Neural progenitor cell (in vitro differentiated cells): ENCODE measurements around the gene LMTK2. TPM values are rescaled to one million over a fixed set of nuclear protein-coding genes. Genes with fewer than 3 reads are reported as not detected.
"Not testable (repeated sequence)": the region's sequence is repeated elsewhere in the genome, so short reads cannot be mapped to it uniquely, and the experiment has no call there.

Experiments used
- DNase-seq: peaks from one replicate; pipeline ENCODE4 v3.0.0-alpha.2; 2016; ENCODE audit warnings: low spot score
- H2AFZ ChIP-seq: fragments of 200-600 bp; sonication (generic); replicated peaks from 2 replicates; pipeline ENCODE4 v1.6.1; 2016; ENCODE audit warnings: antibody characterized with exemption
- H3F3A ChIP-seq: fragments of 200-600 bp; sonication (generic); 2 replicates; pipeline ENCODE4 v1.6.1; 2016; ENCODE audit warnings: antibody characterized with exemption, low read depth
- H3K27ac ChIP-seq: fragments of 200-600 bp; sonication (generic); 2 replicates; pipeline ENCODE4 v1.5.1; 2016; ENCODE audit warnings: mild to moderate bottlenecking
- H3K27me3 ChIP-seq: fragments of 200-600 bp; sonication (generic); 2 replicates; pipeline ENCODE4 v1.6.1; 2016; ENCODE audit warnings: mild to moderate bottlenecking, moderate library complexity
- H3K36me3 ChIP-seq: fragments of 200-600 bp; sonication (generic); 2 replicates; pipeline ENCODE4 v1.5.1; 2016
- H3K4me1 ChIP-seq: fragments of 200-600 bp; sonication (generic); 2 replicates; pipeline ENCODE4 v1.6.1; 2016; ENCODE audit warnings: mixed run types
- H3K4me2 ChIP-seq: fragments of 200-600 bp; sonication (generic); 2 replicates; pipeline ENCODE4 v1.6.1; 2016
- H3K4me3 ChIP-seq: fragments of 200-600 bp; sonication (generic); 2 replicates; pipeline ENCODE4 v1.5.1; 2016
- H3K79me2 ChIP-seq: fragments of 200-600 bp; sonication (generic); 2 replicates; pipeline ENCODE4 v1.6.1; 2016; ENCODE audit warnings: low read depth
- H3K9ac ChIP-seq: fragments of 200-600 bp; sonication (generic); 2 replicates; pipeline ENCODE4 v1.6.1; 2016
- H3K9me3 ChIP-seq: fragments of 200-600 bp; sonication (generic); 2 replicates; pipeline ENCODE4 v1.5.1; 2016; ENCODE audit warnings: low read depth
- H4K20me1 ChIP-seq: fragments of 200-600 bp; sonication (generic); 2 replicates; pipeline ENCODE4 v1.6.1; 2016; ENCODE audit warnings: low read depth
- H3K27ac Mint-ChIP-seq: 3 replicates; pipeline ENCODE4 v1.8.0; 2021; ENCODE audit warnings: mixed read lengths
- H3K27me3 Mint-ChIP-seq: 2 replicates; pipeline ENCODE4 v1.8.0; 2022; ENCODE audit warnings: low read depth, mild to moderate bottlenecking, inconsistent platforms, moderate library complexity, mixed read lengths; ENCODE audit not compliant: insufficient read depth
- H3K36me3 Mint-ChIP-seq: 3 replicates; pipeline ENCODE4 v1.8.0; 2021; ENCODE audit warnings: mixed read lengths
- H3K4me1 Mint-ChIP-seq: 3 replicates; pipeline ENCODE4 v1.8.0; 2021; ENCODE audit warnings: mixed read lengths
- H3K4me3 Mint-ChIP-seq: 3 replicates; pipeline ENCODE4 v1.8.0; 2021; ENCODE audit warnings: mild to moderate bottlenecking, moderate library complexity, mixed read lengths
- H3K9me3 Mint-ChIP-seq: 3 replicates; pipeline ENCODE4 v1.8.0; 2020; ENCODE audit warnings: mixed read lengths
- EZH2 ChIP-seq: fragments of 200-600 bp; sonication (generic); IDR thresholded peaks from 2 replicates; pipeline ENCODE4 v1.6.1; 2017; ENCODE audit warnings: antibody characterized with exemption, mild to moderate bottlenecking, moderate library complexity
- EZH2phosphoT487 ChIP-seq: fragments of 200-600 bp; sonication (generic); IDR thresholded peaks from 2 replicates; pipeline ENCODE4 v1.6.1; 2017; ENCODE audit warnings: antibody characterized with exemption
- total RNA-seq: library from RNA; depleted of rRNA; stranded (reverse); fragments of >200 nt; gene quantifications from 2 replicates; pipeline ENCODE4 v1.2.3, GENCODE V29; 2015; ENCODE audit warnings: low replicate concordance
- TF ChIP-seq, protein P1 (sequence below): fragments of 200-600 bp; sonication (generic); IDR thresholded peaks from 2 replicates; pipeline ENCODE4 v1.5.1; 2017; ENCODE audit warnings: antibody characterized with exemption, mild to moderate bottlenecking

Gene LMTK2
- total RNA-seq, 1 donor from 2014 or later = 14.1 TPM

- Histone ChIP-seq H3K36me3 (no peaks in the 10 kb centered on the region), H3K27ac (no peak overlapping the region), H3K4me3 (no peak overlapping the region), H3K4me1 (no peaks in the 10 kb centered on the region), H3K27me3 (no peaks in the 10 kb centered on the region), H3K9ac (no peak overlapping the region), H3K4me2 (no peak overlapping the region), H4K20me1 (peaks cover 49% of the 10 kb centered on the region), H3K9me3 (no peaks in the 10 kb centered on the region), H3K79me2 (peaks cover 98% of the 10 kb centered on the region), H3F3A (no peaks in the 10 kb centered on the region), H2AFZ (no peak overlapping the region)
- Mint-ChIP-seq H3K4me1 (peaks cover 10% of the 10 kb centered on the region), H3K4me3 (no peak overlapping the region), H3K27me3 (peaks cover 2% of the 10 kb centered on the region), H3K27ac (no peak overlapping the region), H3K36me3 (peaks cover 16% of the 10 kb centered on the region), H3K9me3 (no peaks in the 10 kb centered on the region)
- no peak for DNase-seq
- TF ChIP-seq EZH2 (no peak), EZH2phosphoT487 (no peak)
- TF ChIP-seq, protein P1, sequence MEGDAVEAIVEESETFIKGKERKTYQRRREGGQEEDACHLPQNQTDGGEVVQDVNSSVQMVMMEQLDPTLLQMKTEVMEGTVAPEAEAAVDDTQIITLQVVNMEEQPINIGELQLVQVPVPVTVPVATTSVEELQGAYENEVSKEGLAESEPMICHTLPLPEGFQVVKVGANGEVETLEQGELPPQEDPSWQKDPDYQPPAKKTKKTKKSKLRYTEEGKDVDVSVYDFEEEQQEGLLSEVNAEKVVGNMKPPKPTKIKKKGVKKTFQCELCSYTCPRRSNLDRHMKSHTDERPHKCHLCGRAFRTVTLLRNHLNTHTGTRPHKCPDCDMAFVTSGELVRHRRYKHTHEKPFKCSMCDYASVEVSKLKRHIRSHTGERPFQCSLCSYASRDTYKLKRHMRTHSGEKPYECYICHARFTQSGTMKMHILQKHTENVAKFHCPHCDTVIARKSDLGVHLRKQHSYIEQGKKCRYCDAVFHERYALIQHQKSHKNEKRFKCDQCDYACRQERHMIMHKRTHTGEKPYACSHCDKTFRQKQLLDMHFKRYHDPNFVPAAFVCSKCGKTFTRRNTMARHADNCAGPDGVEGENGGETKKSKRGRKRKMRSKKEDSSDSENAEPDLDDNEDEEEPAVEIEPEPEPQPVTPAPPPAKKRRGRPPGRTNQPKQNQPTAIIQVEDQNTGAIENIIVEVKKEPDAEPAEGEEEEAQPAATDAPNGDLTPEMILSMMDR = no peak
Measured at GRCh38 chr7:98116656-98117461, 10.2 kb downstream of the LMTK2 start.

DNA sequence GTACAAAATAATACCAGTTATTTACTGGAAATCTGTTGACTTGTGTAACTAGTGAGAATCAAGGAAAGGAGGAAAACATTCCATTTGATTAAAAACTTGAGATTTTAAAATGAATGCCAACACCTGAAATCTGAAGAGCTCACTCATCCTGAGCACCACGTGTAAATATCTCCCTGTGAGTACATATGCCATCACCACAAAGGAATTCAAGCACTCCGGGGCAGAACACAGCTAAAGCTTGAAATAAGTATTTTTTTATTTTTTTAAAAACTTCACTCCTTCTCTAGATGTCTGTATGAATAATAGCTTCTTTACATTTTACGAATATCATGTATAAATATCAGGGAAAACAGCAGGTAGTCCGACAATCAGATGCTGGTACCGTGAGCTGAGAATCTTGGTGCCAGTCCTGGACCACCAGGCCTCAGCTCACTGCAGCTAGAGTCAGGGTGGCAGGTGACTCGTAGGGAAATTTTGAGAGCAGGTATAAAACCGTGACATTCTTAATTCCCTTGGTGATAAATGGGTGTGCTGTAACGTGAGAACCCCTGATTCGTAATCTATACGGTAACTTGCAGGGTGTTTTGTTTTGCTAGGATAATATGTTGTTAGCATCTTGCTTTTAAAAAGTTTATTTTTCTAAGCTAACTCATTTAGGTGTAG, 12.7 kb downstream of the LMTK2 start:
- H3K27me3 ChIP-seq = no peaks in the 10 kb centered on the region
- H3K27ac ChIP-seq = no peak overlapping the region
- H2AFZ ChIP-seq = no peak overlapping the region
- H3K27me3 Mint-ChIP-seq = peaks cover 2% of the 10 kb centered on the region
- H3K4me1 ChIP-seq = no peaks in the 10 kb centered on the region
- H3K27ac Mint-ChIP-seq = no peak overlapping the region
- H3K9ac ChIP-seq = no peak overlapping the region
- peaks cover 24% of the 10 kb centered on the region for H3K4me1 Mint-ChIP-seq
- H4K20me1 ChIP-seq = peaks cover 58% of the 10 kb centered on the region
- H3K9me3 ChIP-seq = no peaks in the 10 kb centered on the region
- H3K79me2 ChIP-seq = peaks cover 95% of the 10 kb centered on the region
- peaks cover 12% of the 10 kb centered on the region for H3K36me3 Mint-ChIP-seq
- H3K9me3 Mint-ChIP-seq = no peaks in the 10 kb centered on the region
- H3F3A ChIP-seq = no peaks in the 10 kb centered on the region
- no peaks in the 10 kb centered on the region for H3K36me3 ChIP-seq
- DNase-seq = no peak
- H3K4me3 ChIP-seq = no peak overlapping the region
- no peak overlapping the region for H3K4me3 Mint-ChIP-seq
- TF ChIP-seq, protein P1 = no peak
- no peak for TF ChIP-seq EZH2phosphoT487
- TF ChIP-seq EZH2 = no peak
- no peak overlapping the region for H3K4me2 ChIP-seq

DNA sequence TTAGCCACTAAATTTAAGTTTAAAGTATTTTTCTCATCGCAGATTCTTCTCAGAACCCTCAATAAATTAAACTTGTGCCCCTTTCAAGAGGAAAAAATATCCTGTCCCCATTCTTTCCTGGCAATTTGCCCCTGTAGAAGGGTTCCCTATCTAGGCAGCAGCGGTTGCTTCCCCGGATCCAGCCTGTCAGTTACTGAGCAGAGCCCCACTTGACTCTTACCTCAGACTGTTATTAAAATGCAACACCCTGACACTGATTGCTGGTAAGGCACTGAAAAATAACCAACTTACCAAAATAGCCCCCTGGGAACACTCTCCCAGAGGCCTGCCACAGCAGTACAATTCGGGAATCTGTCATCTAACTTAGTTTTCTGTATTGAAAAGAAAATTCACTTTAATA, 13.9 kb downstream of the LMTK2 start:
- Mint-ChIP-seq H3K36me3 (peaks cover 8% of the 10 kb centered on the region), H3K9me3 (no peaks in the 10 kb centered on the region), H3K4me1 (peaks cover 20% of the 10 kb centered on the region), H3K4me3 (no peak overlapping the region), H3K27me3 (peaks cover 2% of the 10 kb centered on the region), H3K27ac (no peak overlapping the region)
- H3K79me2 ChIP-seq = peaks cover 92% of the 10 kb centered on the region
- TF ChIP-seq EZH2phosphoT487 (no peak), EZH2 (no peak)
- TF ChIP-seq, protein P1 = no peak
- no peaks in the 10 kb centered on the region for H3F3A ChIP-seq
- no peak overlapping the region for H2AFZ ChIP-seq
- H4K20me1 ChIP-seq = peaks cover 46% of the 10 kb centered on the region
- DNase-seq = no peak
- H3K27ac ChIP-seq = no peak overlapping the region
- H3K27me3 ChIP-seq = no peaks in the 10 kb centered on the region
- H3K9ac ChIP-seq = no peak overlapping the region
- no peaks in the 10 kb centered on the region for H3K36me3 ChIP-seq
- H3K4me1 ChIP-seq = no peaks in the 10 kb centered on the region
- H3K4me3 ChIP-seq = no peak overlapping the region
- no peak overlapping the region for H3K4me2 ChIP-seq
- no peaks in the 10 kb centered on the region for H3K9me3 ChIP-seq

GRCh38 chr7:98121388-98121787, 14.7 kb downstream of the LMTK2 start:
- H3K4me3 Mint-ChIP-seq, H3K27ac ChIP-seq, H2AFZ ChIP-seq, DNase-seq, H3F3A ChIP-seq, H3K27me3 Mint-ChIP-seq, H3K4me3 ChIP-seq, H3K9me3 Mint-ChIP-seq, H3K4me2 ChIP-seq, H3K27ac Mint-ChIP-seq, H3K9me3 ChIP-seq, H3K36me3 ChIP-seq, H3K4me1 ChIP-seq, H3K9ac ChIP-seq, H3K27me3 ChIP-seq, H3K36me3 Mint-ChIP-seq: not testable (repeated sequence)
- Histone ChIP-seq H4K20me1 (peaks cover 49% of the 10 kb centered on the region), H3K79me2 (peaks cover 92% of the 10 kb centered on the region)
- peaks cover 20% of the 10 kb centered on the region for H3K4me1 Mint-ChIP-seq
